Endothelial cell (in vitro differentiated cells): Measurements from ENCODE around the gene AGPAT3. TPM values are rescaled to one million over a fixed set of nuclear protein-coding genes. Genes with fewer than 3 reads are reported as not detected.

Source experiments
- DNase-seq: peaks from one replicate; pipeline ENCODE4 v3.0.0; 2021; ENCODE audit warnings: low spot score
- H3K27ac Mint-ChIP-seq: one replicate; pipeline ENCODE4 v1.8.0; 2021; ENCODE audit warnings: mixed read lengths, inconsistent platforms; ENCODE audit not compliant: unreplicated experiment
- H3K27me3 Mint-ChIP-seq: one replicate; pipeline ENCODE4 v1.8.0; 2021; ENCODE audit warnings: mild to moderate bottlenecking, moderate library complexity, mixed read lengths, inconsistent platforms; ENCODE audit not compliant: unreplicated experiment
- H3K36me3 Mint-ChIP-seq: one replicate; pipeline ENCODE4 v1.8.0; 2021; ENCODE audit warnings: mild to moderate bottlenecking, low read depth, mixed read lengths, inconsistent platforms; ENCODE audit not compliant: unreplicated experiment
- H3K4me1 Mint-ChIP-seq: one replicate; pipeline ENCODE4 v1.8.0; 2021; ENCODE audit warnings: mild to moderate bottlenecking, mixed read lengths, inconsistent platforms; ENCODE audit not compliant: unreplicated experiment
- H3K4me3 Mint-ChIP-seq: one replicate; pipeline ENCODE4 v1.8.0; 2021; ENCODE audit warnings: mild to moderate bottlenecking, mixed read lengths, inconsistent platforms; ENCODE audit not compliant: unreplicated experiment
- H3K9me3 Mint-ChIP-seq: one replicate; pipeline ENCODE4 v1.8.0; 2021; ENCODE audit warnings: mixed read lengths, inconsistent platforms; ENCODE audit not compliant: unreplicated experiment
- total RNA-seq: library from RNA; stranded (reverse); fragmentation: NEBNext Ultra II Directional; extraction: Animal tissue kit (Norgen Biotek cat#: 25700); gene quantifications from one replicate; pipeline ENCODE4 v1.2.1, GENCODE V29; 2021; ENCODE audit not compliant: unreplicated experiment
- TF ChIP-seq, protein P1 (sequence below): fragments of 200-600 bp; sonication (generic); IDR thresholded peaks from one replicate; pipeline ENCODE4 v1.5.0; 2021; ENCODE audit warnings: antibody characterized with exemption; ENCODE audit not compliant: unreplicated experiment

Gene AGPAT3
- total RNA-seq, 1 donor from 2014 or later = 22.6 TPM

DNA sequence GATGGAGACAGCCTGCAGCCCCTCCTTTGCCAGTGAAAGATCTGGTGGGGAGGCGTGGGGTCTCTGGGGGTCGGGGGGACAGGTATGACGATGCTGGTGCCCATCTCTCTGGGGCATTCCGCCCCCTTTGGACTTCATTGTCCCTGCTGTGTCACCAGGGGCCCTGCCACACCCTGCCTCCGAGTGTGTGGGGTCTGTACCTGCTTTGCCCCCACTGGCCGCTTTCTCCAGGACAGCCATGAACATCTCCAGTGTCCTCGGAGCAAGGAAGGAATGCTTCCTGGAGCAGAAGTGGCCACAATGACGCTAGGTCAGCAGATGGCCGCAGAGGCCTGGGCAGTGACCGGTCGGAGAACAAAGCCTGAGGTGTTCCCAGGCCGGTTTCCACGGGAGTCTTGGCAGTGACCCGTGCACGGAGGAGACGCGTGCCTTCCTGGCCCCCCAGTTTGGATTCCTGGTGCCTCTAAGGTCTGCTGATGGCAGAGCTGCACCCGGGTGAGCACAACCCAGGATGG, 128.5 kb downstream of the AGPAT3 start:
- TF ChIP-seq, protein P1, sequence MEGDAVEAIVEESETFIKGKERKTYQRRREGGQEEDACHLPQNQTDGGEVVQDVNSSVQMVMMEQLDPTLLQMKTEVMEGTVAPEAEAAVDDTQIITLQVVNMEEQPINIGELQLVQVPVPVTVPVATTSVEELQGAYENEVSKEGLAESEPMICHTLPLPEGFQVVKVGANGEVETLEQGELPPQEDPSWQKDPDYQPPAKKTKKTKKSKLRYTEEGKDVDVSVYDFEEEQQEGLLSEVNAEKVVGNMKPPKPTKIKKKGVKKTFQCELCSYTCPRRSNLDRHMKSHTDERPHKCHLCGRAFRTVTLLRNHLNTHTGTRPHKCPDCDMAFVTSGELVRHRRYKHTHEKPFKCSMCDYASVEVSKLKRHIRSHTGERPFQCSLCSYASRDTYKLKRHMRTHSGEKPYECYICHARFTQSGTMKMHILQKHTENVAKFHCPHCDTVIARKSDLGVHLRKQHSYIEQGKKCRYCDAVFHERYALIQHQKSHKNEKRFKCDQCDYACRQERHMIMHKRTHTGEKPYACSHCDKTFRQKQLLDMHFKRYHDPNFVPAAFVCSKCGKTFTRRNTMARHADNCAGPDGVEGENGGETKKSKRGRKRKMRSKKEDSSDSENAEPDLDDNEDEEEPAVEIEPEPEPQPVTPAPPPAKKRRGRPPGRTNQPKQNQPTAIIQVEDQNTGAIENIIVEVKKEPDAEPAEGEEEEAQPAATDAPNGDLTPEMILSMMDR = no peak
- DNase-seq = no peak
- Mint-ChIP-seq H3K27ac (no peak overlapping the region), H3K36me3 (no peaks in the 10 kb centered on the region), H3K9me3 (no peaks in the 10 kb centered on the region), H3K4me3 (no peak overlapping the region), H3K27me3 (no peaks in the 10 kb centered on the region), H3K4me1 (no peaks in the 10 kb centered on the region)

DNA sequence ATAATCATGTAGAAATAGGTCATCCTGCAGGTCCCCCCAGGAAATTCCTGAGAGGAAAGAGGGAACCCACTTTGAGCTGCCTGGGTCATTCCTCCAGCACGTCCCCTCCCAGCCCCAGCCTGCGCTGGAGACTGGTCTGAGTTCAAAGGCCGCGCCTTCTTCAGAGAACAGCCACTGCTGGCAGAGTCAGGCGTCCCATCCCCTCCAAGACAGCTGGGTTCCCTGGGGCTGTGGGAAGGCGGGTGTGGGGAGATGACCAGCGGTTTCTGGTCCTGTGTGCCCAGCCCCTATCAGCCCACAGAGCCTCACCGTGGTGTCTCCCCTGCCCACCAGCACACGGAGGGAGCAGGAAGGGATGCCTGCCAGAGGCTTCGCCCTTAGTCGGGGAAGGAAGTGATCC, 129.1 kb downstream of the AGPAT3 start:
- DNase-seq = no peak
- TF ChIP-seq, protein P1 = no peak
- H3K27ac Mint-ChIP-seq = no peak overlapping the region

DNA sequence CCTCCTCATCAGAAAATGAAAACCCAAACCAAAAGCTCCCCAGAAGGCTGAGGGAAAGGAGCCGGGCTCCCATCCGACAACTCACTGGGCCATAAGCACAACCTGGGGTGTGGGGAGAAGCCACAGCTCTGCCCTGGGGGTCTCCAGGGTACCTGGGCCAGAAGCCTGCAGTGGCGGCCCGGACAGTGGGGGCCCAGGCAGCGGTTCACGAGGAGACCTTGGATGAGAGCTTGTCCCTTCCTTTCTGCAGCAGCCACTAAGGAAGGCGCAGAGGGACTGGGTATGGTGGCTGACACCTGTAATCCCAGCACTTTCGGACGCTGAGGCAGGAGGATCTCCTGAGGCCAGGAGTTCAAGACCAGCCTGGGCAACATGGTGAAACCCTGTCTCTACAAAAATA, 129.6 kb downstream of the AGPAT3 start:
- no peak for DNase-seq
- H3K27me3 Mint-ChIP-seq = no peaks in the 10 kb centered on the region
- H3K4me1 Mint-ChIP-seq = no peaks in the 10 kb centered on the region
- no peaks in the 10 kb centered on the region for H3K36me3 Mint-ChIP-seq
- H3K9me3 Mint-ChIP-seq = no peaks in the 10 kb centered on the region
- H3K4me3 Mint-ChIP-seq = no peak overlapping the region
- TF ChIP-seq, protein P1 = no peak
- no peak overlapping the region for H3K27ac Mint-ChIP-seq

More for the DNA sequence above, 129.1 kb downstream of the AGPAT3 start:
- Mint-ChIP-seq H3K9me3 (no peaks in the 10 kb centered on the region), H3K4me3 (no peak overlapping the region), H3K27me3 (no peaks in the 10 kb centered on the region), H3K4me1 (no peaks in the 10 kb centered on the region), H3K36me3 (no peaks in the 10 kb centered on the region)

DNA sequence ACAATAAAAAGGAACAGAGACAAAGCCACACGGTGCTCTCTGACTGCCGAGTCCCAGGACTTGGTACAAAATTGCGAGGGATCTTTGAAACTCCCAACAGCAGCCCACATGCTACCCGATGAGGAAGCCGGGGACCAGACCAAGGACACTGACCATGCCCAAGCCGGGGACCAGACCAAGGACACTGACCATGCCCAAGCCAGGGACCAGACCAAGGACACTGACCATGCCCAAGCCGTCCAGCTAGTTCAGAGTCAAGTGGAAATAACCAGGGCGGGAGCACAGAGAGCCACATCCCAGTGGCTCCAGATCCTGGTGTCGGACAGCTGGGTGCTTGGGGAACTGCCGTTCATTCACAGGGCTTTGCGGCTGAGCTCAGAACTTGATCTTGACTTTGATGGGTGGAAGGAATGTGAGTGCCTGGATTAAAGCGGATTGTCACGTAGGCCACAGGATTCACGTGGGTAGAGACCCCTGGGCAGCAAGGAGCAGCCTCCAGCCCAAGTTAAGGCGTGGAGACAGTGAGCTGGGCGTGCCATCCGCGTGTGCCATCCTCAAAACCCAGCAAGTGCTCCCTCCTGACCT, 130.6 kb downstream of the AGPAT3 start:
- no peaks in the 10 kb centered on the region for H3K36me3 Mint-ChIP-seq
- DNase-seq = no peak
- no peak overlapping the region for H3K27ac Mint-ChIP-seq
- H3K27me3 Mint-ChIP-seq = peaks cover under 1% of the 10 kb centered on the region
- no peaks in the 10 kb centered on the region for H3K9me3 Mint-ChIP-seq
- TF ChIP-seq, protein P1 = no peak
- no peak overlapping the region for H3K4me3 Mint-ChIP-seq
- no peaks in the 10 kb centered on the region for H3K4me1 Mint-ChIP-seq
